WERI-Rb-1 (cell line): ENCODE measurements around the gene TMEM178B.

Experiments used
- DNase-seq: peaks from one replicate; pipeline ENCODE4 v3.0.0-alpha.2; 2020
- H3K27ac ChIP-seq: fragments of 250-450 bp; sonication (Bioruptor Pico); 2 replicates; pipeline ENCODE4 v1.5.1; 2020; ENCODE audit warnings: mild to moderate bottlenecking, moderate library complexity
- H3K27me3 ChIP-seq: fragments of 250-450 bp; sonication (Bioruptor Pico); 2 replicates; pipeline ENCODE4 v1.5.1; 2021; ENCODE audit warnings: mild to moderate bottlenecking, low read depth, moderate library complexity; ENCODE audit not compliant: insufficient read depth, severe bottlenecking
- H3K36me3 ChIP-seq: fragments of 250-450 bp; sonication (Bioruptor Pico); 2 replicates; pipeline ENCODE4 v1.5.1; 2020; ENCODE audit warnings: mild to moderate bottlenecking, moderate library complexity
- H3K4me3 ChIP-seq: 2 replicates; pipeline ENCODE4 v1.5.1; 2011; ENCODE audit warnings: low read depth, mild to moderate bottlenecking, control low read depth, low read length
- H3K9me3 ChIP-seq: fragments of 250-450 bp; sonication (Bioruptor Pico); 2 replicates; pipeline ENCODE4 v1.5.1; 2021; ENCODE audit warnings: mild to moderate bottlenecking, moderate library complexity; ENCODE audit not compliant: severe bottlenecking
- TF ChIP-seq, protein P1 (sequence below): IDR thresholded peaks from 2 replicates; pipeline ENCODE4 v1.5.1; 2011; ENCODE audit warnings: low read depth, mild to moderate bottlenecking, control low read depth, inconsistent platforms, low read length

Gene TMEM178B

GRCh38 chr7:141264511-141264910 is 190.6 kb downstream of the TMEM178B start:
- TF ChIP-seq, protein P1, sequence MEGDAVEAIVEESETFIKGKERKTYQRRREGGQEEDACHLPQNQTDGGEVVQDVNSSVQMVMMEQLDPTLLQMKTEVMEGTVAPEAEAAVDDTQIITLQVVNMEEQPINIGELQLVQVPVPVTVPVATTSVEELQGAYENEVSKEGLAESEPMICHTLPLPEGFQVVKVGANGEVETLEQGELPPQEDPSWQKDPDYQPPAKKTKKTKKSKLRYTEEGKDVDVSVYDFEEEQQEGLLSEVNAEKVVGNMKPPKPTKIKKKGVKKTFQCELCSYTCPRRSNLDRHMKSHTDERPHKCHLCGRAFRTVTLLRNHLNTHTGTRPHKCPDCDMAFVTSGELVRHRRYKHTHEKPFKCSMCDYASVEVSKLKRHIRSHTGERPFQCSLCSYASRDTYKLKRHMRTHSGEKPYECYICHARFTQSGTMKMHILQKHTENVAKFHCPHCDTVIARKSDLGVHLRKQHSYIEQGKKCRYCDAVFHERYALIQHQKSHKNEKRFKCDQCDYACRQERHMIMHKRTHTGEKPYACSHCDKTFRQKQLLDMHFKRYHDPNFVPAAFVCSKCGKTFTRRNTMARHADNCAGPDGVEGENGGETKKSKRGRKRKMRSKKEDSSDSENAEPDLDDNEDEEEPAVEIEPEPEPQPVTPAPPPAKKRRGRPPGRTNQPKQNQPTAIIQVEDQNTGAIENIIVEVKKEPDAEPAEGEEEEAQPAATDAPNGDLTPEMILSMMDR: no peak

DNA sequence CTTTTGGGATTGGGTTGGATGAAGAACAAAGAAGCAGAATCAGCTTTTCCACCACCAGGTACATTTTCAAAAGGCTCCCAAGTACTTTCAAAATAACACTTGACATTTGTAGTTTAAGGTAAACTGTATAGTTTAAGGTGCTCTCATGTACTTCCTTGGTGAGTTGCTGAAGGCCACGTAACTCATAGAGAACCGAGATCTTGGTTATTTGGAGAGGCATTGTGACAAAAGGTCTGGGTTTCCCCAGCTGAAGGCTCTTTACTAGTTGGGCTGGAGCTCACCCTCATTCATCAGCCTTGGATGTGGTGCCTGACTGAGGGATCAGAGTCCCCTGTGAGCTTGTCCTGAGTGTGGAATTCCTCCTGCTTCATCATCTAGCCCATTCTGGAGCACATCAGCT is 191.8 kb downstream of the TMEM178B start:
- Histone ChIP-seq H3K9me3 (no peaks in the 10 kb centered on the region), H3K4me3 (no peak overlapping the region), H3K27ac (no peak overlapping the region), H3K36me3 (no peaks in the 10 kb centered on the region), H3K27me3 (no peaks in the 10 kb centered on the region)
- TF ChIP-seq, protein P1: no peak
- DNase-seq: no peak

More at GRCh38 chr7:141264511-141264910, 190.6 kb downstream of the TMEM178B start:
- Histone ChIP-seq H3K4me3 (no peak overlapping the region), H3K27me3 (no peaks in the 10 kb centered on the region), H3K27ac (no peak overlapping the region), H3K36me3 (no peaks in the 10 kb centered on the region), H3K9me3 (no peaks in the 10 kb centered on the region)
- no peak for DNase-seq

GRCh38 chr7:141268614-141269013 is 194.8 kb downstream of the TMEM178B start:
- no peaks in the 10 kb centered on the region for H3K36me3 ChIP-seq
- TF ChIP-seq, protein P1: no peak
- no peak overlapping the region for H3K4me3 ChIP-seq

GRCh38 chr7:141271451-141271850 is 197.6 kb downstream of the TMEM178B start:
- TF ChIP-seq, protein P1: no peak
- no peaks in the 10 kb centered on the region for H3K9me3 ChIP-seq
- no peak for DNase-seq
- H3K36me3 ChIP-seq: no peaks in the 10 kb centered on the region
- H3K27ac ChIP-seq: no peak overlapping the region
- H3K4me3 ChIP-seq: no peak overlapping the region
- no peaks in the 10 kb centered on the region for H3K27me3 ChIP-seq

More at GRCh38 chr7:141268614-141269013, 194.8 kb downstream of the TMEM178B start:
- no peak overlapping the region for H3K27ac ChIP-seq
- H3K9me3 ChIP-seq: no peaks in the 10 kb centered on the region
- no peak for DNase-seq
- no peaks in the 10 kb centered on the region for H3K27me3 ChIP-seq

- Histone ChIP-seq H3K27me3 (no peaks in the 10 kb centered on the region), H3K27ac (no peak overlapping the region), H3K36me3 (no peaks in the 10 kb centered on the region), H3K4me3 (no peak overlapping the region), H3K9me3 (no peaks in the 10 kb centered on the region)
- TF ChIP-seq, protein P1: no peak
- DNase-seq: no peak
Measured at GRCh38 chr7:141272417-141272816, 198.6 kb downstream of the TMEM178B start.

- Histone ChIP-seq H3K27me3 (no peaks in the 10 kb centered on the region), H3K4me3 (no peak overlapping the region), H3K27ac (no peak overlapping the region), H3K9me3 (no peaks in the 10 kb centered on the region), H3K36me3 (no peaks in the 10 kb centered on the region)
- no peak for DNase-seq
- TF ChIP-seq, protein P1: no peak
Measured at GRCh38 chr7:141275350-141275749, 201.5 kb downstream of the TMEM178B start.
